ENCODE measurements around the gene DNMT3B.

The DNMT3B gene

GRCh38 chr20:32779500-32780211 lies 17.5 kb downstream of the DNMT3B start:
- no peak for ATAC-seq
- TF ChIP-seq CSRNP3 (CRISPR knock-in tag; IDR thresholded peaks at IDR 0.05) (no peak), ESRRG (CRISPR knock-in tag; IDR thresholded peaks at IDR 0.05) (no peak), PPARA (CRISPR knock-in tag; IDR thresholded peaks at IDR 0.05; ENCODE audit: borderline replicate concordance) (no peak), ZNF565 (CRISPR knock-in tag; conservative IDR thresholded peaks at IDR 0.05; ENCODE audit: low read depth) (no peak), ZNF70 (CRISPR knock-in tag; IDR thresholded peaks at IDR 0.05) (no peak), PATZ1 (CRISPR knock-in tag; IDR thresholded peaks at IDR 0.05; ENCODE audit: borderline replicate concordance) (no peak), OSR1 (CRISPR knock-in tag; IDR thresholded peaks at IDR 0.05) (no peak), TOX (CRISPR knock-in tag; IDR thresholded peaks at IDR 0.05; ENCODE audit: borderline replicate concordance) (no peak), ISL1 (CRISPR knock-in tag; IDR thresholded peaks at IDR 0.05) (no peak), ZFP3 (CRISPR knock-in tag; IDR thresholded peaks at IDR 0.05) (no peak)

DNA sequence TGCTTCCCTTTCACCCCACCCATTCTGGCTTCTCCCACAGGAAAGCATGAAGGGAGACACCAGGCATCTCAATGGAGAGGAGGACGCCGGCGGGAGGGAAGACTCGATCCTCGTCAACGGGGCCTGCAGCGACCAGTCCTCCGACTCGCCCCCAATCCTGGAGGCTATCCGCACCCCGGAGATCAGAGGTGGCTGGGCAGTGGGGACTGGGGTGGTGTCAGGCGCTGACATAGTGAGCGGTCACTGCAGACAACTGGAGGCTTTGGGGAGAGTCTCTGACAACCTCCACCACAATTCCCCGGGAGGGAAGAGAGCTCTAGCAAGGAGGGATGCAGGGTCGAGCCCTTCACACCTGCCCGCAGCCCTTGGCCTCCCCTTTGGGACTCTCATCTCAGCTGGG lies 18.1 kb downstream of the DNMT3B start:
- TF ChIP-seq, protein P1, sequence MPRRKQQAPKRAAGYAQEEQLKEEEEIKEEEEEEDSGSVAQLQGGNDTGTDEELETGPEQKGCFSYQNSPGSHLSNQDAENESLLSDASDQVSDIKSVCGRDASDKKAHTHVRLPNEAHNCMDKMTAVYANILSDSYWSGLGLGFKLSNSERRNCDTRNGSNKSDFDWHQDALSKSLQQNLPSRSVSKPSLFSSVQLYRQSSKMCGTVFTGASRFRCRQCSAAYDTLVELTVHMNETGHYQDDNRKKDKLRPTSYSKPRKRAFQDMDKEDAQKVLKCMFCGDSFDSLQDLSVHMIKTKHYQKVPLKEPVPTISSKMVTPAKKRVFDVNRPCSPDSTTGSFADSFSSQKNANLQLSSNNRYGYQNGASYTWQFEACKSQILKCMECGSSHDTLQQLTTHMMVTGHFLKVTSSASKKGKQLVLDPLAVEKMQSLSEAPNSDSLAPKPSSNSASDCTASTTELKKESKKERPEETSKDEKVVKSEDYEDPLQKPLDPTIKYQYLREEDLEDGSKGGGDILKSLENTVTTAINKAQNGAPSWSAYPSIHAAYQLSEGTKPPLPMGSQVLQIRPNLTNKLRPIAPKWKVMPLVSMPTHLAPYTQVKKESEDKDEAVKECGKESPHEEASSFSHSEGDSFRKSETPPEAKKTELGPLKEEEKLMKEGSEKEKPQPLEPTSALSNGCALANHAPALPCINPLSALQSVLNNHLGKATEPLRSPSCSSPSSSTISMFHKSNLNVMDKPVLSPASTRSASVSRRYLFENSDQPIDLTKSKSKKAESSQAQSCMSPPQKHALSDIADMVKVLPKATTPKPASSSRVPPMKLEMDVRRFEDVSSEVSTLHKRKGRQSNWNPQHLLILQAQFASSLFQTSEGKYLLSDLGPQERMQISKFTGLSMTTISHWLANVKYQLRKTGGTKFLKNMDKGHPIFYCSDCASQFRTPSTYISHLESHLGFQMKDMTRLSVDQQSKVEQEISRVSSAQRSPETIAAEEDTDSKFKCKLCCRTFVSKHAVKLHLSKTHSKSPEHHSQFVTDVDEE (CRISPR knock-in tag; IDR thresholded peaks at IDR 0.05), result no peak
- TF ChIP-seq TCF4 (CRISPR knock-in tag; IDR thresholded peaks at IDR 0.05; ENCODE audit: borderline replicate concordance) (no peak), ZC3H10 (CRISPR knock-in tag; IDR thresholded peaks at IDR 0.05) (no peak)
- ATAC-seq, result no peak

DNA sequence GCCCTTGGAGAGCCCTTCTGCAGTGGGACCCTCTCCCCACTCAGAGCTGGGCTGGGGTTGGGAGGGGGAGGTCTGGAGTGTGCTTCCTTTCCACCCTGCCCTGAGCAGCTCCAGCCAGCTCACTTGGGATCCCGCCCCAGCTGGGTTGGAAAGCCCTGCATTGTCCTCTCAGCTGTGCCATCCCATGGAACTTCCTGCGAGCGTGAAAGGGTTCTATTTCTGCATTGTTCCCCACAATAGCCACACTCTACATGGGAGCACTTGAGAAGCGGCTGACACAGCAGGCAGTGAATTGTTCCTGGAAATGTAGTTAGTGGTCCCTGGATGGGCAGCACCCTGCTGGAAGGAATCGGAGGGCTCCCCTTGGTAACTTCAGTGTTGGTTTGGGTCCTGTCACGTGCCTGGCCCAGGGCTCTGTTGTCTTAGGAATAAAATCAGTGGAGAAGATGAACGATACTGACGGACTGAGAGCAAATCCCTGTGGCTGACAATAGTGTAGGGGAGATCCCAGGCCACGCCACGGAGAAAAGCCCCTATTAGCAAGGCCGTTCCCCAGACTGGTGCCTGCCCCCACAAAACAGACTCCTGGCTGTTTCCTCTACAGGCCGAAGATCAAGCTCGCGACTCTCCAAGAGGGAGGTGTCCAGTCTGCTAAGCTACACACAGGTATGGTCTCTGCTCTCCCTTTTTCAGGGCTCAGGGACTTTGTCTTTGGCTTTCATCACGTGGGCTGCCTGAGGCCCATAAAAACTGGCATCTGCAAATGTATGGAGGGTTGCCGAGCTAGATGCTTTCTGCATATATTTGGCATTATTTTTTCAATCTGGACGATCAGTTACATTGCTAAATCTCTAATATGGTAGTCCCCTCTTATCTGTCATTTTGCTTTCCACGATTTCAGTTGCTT lies 18.8 kb downstream of the DNMT3B start:
- no peak for ATAC-seq
- TF ChIP-seq BACH2 (CRISPR knock-in tag; IDR thresholded peaks at IDR 0.05; ENCODE audit: borderline replicate concordance) (no peak), GLIS3 (CRISPR knock-in tag; IDR thresholded peaks at IDR 0.05) (no peak), ZNF8 (CRISPR knock-in tag; IDR thresholded peaks at IDR 0.05) (no peak), CSRNP3 (CRISPR knock-in tag; IDR thresholded peaks at IDR 0.05) (no peak), ZFP3 (CRISPR knock-in tag; IDR thresholded peaks at IDR 0.05) (no peak), ESRRG (CRISPR knock-in tag; IDR thresholded peaks at IDR 0.05) (no peak), ARNTL (CRISPR knock-in tag; IDR thresholded peaks at IDR 0.05; ENCODE audit: borderline replicate concordance, low read depth) (no peak), PPARA (CRISPR knock-in tag; IDR thresholded peaks at IDR 0.05; ENCODE audit: borderline replicate concordance) (no peak), ZNF70 (CRISPR knock-in tag; IDR thresholded peaks at IDR 0.05) (no peak), ZFP30 (CRISPR knock-in tag; IDR thresholded peaks at IDR 0.05) (no peak), TCF4 (CRISPR knock-in tag; IDR thresholded peaks at IDR 0.05; ENCODE audit: borderline replicate concordance) (no peak), PATZ1 (CRISPR knock-in tag; IDR thresholded peaks at IDR 0.05; ENCODE audit: borderline replicate concordance) (no peak), CSDC2 (CRISPR knock-in tag; IDR thresholded peaks at IDR 0.05) (no peak), OSR1 (CRISPR knock-in tag; IDR thresholded peaks at IDR 0.05) (no peak), ISL1 (CRISPR knock-in tag; IDR thresholded peaks at IDR 0.05) (no peak), SNAI2 (CRISPR knock-in tag; IDR thresholded peaks at IDR 0.05) (no peak)
- TF ChIP-seq, protein P1 (CRISPR knock-in tag; IDR thresholded peaks at IDR 0.05), result no peak
- TF ChIP-seq, protein P2, sequence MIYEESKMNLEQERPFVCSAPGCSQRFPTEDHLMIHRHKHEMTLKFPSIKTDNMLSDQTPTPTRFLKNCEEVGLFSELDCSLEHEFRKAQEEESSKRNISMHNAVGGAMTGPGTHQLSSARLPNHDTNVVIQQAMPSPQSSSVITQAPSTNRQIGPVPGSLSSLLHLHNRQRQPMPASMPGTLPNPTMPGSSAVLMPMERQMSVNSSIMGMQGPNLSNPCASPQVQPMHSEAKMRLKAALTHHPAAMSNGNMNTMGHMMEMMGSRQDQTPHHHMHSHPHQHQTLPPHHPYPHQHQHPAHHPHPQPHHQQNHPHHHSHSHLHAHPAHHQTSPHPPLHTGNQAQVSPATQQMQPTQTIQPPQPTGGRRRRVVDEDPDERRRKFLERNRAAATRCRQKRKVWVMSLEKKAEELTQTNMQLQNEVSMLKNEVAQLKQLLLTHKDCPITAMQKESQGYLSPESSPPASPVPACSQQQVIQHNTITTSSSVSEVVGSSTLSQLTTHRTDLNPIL (CRISPR knock-in tag; IDR thresholded peaks at IDR 0.05; ENCODE audit: low read depth), result no peak
